Thymus (tissue), 11 donors: Measurements from ENCODE around the gene MXD4. TPM values are rescaled to one million over a fixed set of nuclear protein-coding genes. Genes with fewer than 3 reads are reported as not detected.

Experiments used
- DNase-seq, 9 donors: peaks; one replicate each; pipeline ENCODE4 v3.0.0-alpha.2; 2013; ENCODE audit warnings: low spot score in 9 of 9, low read depth in 6 of 9, missing footprints in 1 of 9
- H3K27ac ChIP-seq, 2 donors: one replicate each; pipeline ENCODE4 v1.5.1; 2013; ENCODE audit warnings: control low read depth in 1 of 2, low read depth in 1 of 2, low read length in 1 of 2, mild to moderate bottlenecking in 1 of 2, moderate library complexity in 1 of 2
- H3K27me3 ChIP-seq, 2 donors: one replicate each; pipeline ENCODE4 v1.5.1; 2013; ENCODE audit warnings: low read length in 1 of 2; ENCODE audit not compliant: control insufficient read depth in 2 of 2, insufficient read depth in 1 of 2
- H3K36me3 ChIP-seq, 2 donors: one replicate each; pipeline ENCODE4 v1.5.1; 2013; ENCODE audit warnings: low read length in 1 of 2, mild to moderate bottlenecking in 1 of 2, moderate library complexity in 1 of 2; ENCODE audit not compliant: control insufficient read depth in 2 of 2, insufficient read depth in 2 of 2
- H3K4me1 ChIP-seq, 2 donors: one replicate each; pipeline ENCODE4 v1.5.1; 2013; ENCODE audit warnings: low read length in 2 of 2; ENCODE audit not compliant: control insufficient read depth in 2 of 2, insufficient read depth in 2 of 2
- H3K4me3 ChIP-seq, 2 donors: one replicate each; pipeline ENCODE4 v1.5.1; 2013; ENCODE audit warnings: low read length in 2 of 2, control low read depth in 1 of 2, mild to moderate bottlenecking in 1 of 2
- H3K9me3 ChIP-seq, 2 donors: one replicate each; pipeline ENCODE4 v1.5.1; 2013; ENCODE audit warnings: low read length in 1 of 2, mild to moderate bottlenecking in 1 of 2; ENCODE audit not compliant: control insufficient read depth in 2 of 2, insufficient read depth in 1 of 2
- WGBS: extraction: QIAGEN DNeasy Blood & Tissue Kit; methylation state at CpG from one replicate; pipeline ENCODE4 v1.1.7; 2013; 5-methylcytosine and 5-hydroxymethylcytosine counted together
- polyA plus RNA-seq: library from polyadenylated mRNA; stranded (reverse); fragments of 200-250 nt; gene quantifications from one replicate; pipeline ENCODE4 v1.2.3, GENCODE V29; 2013
- total RNA-seq: library from RNA; stranded (reverse); fragments of 120-200 nt; gene quantifications from one replicate; pipeline ENCODE4 v1.2.4, GENCODE V29; 2013
- donor health status: healthy.

MXD4 gene
- total and polyA plus RNA-seq, 2 donors: 47.5 to 72.7 TPM

GRCh38 chr4:2251073-2251794 is 10.7 kb downstream of the MXD4 start:
- WGBS: 98% methylated on average over 25 of the region's 25 CpGs
- no peak for DNase-seq
- H3K4me3 ChIP-seq: no peak overlapping the region
- no peak overlapping the region for H3K27ac ChIP-seq
- H3K27me3 ChIP-seq: no peaks in the 10 kb centered on the region
- peaks cover 0 to 4% of the 10 kb centered on the region in 2 donors for H3K9me3 ChIP-seq
- H3K36me3 ChIP-seq: peaks cover 73 to 89% of the 10 kb centered on the region in 2 donors
- H3K4me1 ChIP-seq: no peaks in the 10 kb centered on the region

- H3K9me3 ChIP-seq: peaks cover 0 to 6% of the 10 kb centered on the region in 2 donors
- H3K4me1 ChIP-seq: no peaks in the 10 kb centered on the region
- no peaks in the 10 kb centered on the region for H3K27me3 ChIP-seq
- no peak overlapping the region for H3K27ac ChIP-seq
- H3K4me3 ChIP-seq: no peak overlapping the region
- no peak for DNase-seq
- H3K36me3 ChIP-seq: peaks cover 67 to 82% of the 10 kb centered on the region in 2 donors
- WGBS: 97% methylated on average over 30 of the region's 30 CpGs
Observed at GRCh38 chr4:2250357-2251072, 11.4 kb downstream of the MXD4 start.

GRCh38 chr4:2249526-2250356 is 12.2 kb downstream of the MXD4 start:
- Histone ChIP-seq H3K27me3 (no peaks in the 10 kb centered on the region), H3K36me3 (peaks cover 59 to 74% of the 10 kb centered on the region in 2 donors), H3K4me3 (no peak overlapping the region), H3K4me1 (no peaks in the 10 kb centered on the region), H3K27ac (no peak overlapping the region), H3K9me3 (peaks cover 0 to 6% of the 10 kb centered on the region in 2 donors)
- no peak for DNase-seq
- WGBS: 96% methylated on average over 26 of the region's 26 CpGs

GRCh38 chr4:2248821-2249261 is 13.1 kb downstream of the MXD4 start:
- H3K27me3 ChIP-seq: no peaks in the 10 kb centered on the region
- WGBS: 96% methylated on average over 10 of the region's 10 CpGs

GRCh38 chr4:2248044-2248780 is 13.7 kb downstream of the MXD4 start:
- H3K36me3 ChIP-seq: peaks cover 47 to 64% of the 10 kb centered on the region in 2 donors
- DNase-seq: no peak
- H3K9me3 ChIP-seq: peaks cover 0 to 3% of the 10 kb centered on the region in 2 donors
- no peaks in the 10 kb centered on the region for H3K4me1 ChIP-seq
- 96% methylated on average over 21 of the region's 21 CpGs for WGBS
- H3K27ac ChIP-seq: no peak overlapping the region
- H3K4me3 ChIP-seq: no peak overlapping the region
- H3K27me3 ChIP-seq: no peaks in the 10 kb centered on the region

More at GRCh38 chr4:2248821-2249261, 13.1 kb downstream of the MXD4 start:
- H3K27ac ChIP-seq: no peak overlapping the region
- peaks cover 53 to 70% of the 10 kb centered on the region in 2 donors for H3K36me3 ChIP-seq
- no peak overlapping the region for H3K4me3 ChIP-seq
- H3K4me1 ChIP-seq: no peaks in the 10 kb centered on the region
- DNase-seq: no peak
- H3K9me3 ChIP-seq: peaks cover 0 to 5% of the 10 kb centered on the region in 2 donors

GRCh38 chr4:2247128-2248043 is 14.5 kb downstream of the MXD4 start:
- Histone ChIP-seq H3K27ac (no peak overlapping the region), H3K4me1 (peaks cover 0 to 2% of the 10 kb centered on the region in 2 donors), H3K36me3 (peaks cover 41 to 57% of the 10 kb centered on the region in 2 donors), H3K9me3 (peaks cover 0 to 3% of the 10 kb centered on the region in 2 donors), H3K4me3 (no peak overlapping the region), H3K27me3 (no peaks in the 10 kb centered on the region)
- no peak for DNase-seq
- WGBS: 96% methylated on average over 42 of the region's 42 CpGs

- peaks cover 32 to 49% of the 10 kb centered on the region in 2 donors for H3K36me3 ChIP-seq
- 96% methylated on average over 19 of the region's 19 CpGs for WGBS
- H3K27ac ChIP-seq: no peak overlapping the region
- H3K27me3 ChIP-seq: no peaks in the 10 kb centered on the region
- no peak overlapping the region for H3K4me3 ChIP-seq
- no peak for DNase-seq
- H3K9me3 ChIP-seq: peaks cover 0 to 3% of the 10 kb centered on the region in 2 donors
- peaks cover 0 to 4% of the 10 kb centered on the region in 2 donors for H3K4me1 ChIP-seq
Observed at GRCh38 chr4:2246384-2247127, 15.4 kb downstream of the MXD4 start.
